Measurements from ENCODE around the gene MYO6.

- TF ChIP-seq POLR2AphosphoS5 (IDR thresholded peaks at IDR 0.05; ENCODE audit: low read depth, low read length) (no peak), TAF1 (IDR thresholded peaks at IDR 0.05; ENCODE audit: borderline replicate concordance, insufficient read depth, low read length) (no peak), REST (IDR thresholded peaks at IDR 0.05; ENCODE audit: insufficient read depth in 1 of 2, low read depth in 2 of 2, low read length in 2 of 2) (no peak), SIN3A (IDR thresholded peaks at IDR 0.05; ENCODE audit: borderline replicate concordance, insufficient read depth, low read length) (no peak), FOXP2 (optimal IDR thresholded peaks at IDR 0.05; ENCODE audit: borderline replicate concordance, extremely low read depth, extremely low read length, insufficient read depth) (no peak)
These were observed 51.9 kb downstream of the MYO6 start for GRCh38 chr6:75800708-75801505.

Data from PFSK-1 (cell line).